GM12892 (cell line): ENCODE measurements around the gene SELENOT.

Source experiments
- POLR2A ChIP-seq: IDR thresholded peaks from 2 replicates; pipeline ENCODE4 v1.6.1; 2011; ENCODE audit warnings: low read depth, low read length, control low read depth
- POLR2AphosphoS5 ChIP-seq: IDR thresholded peaks from 2 replicates; pipeline ENCODE4 v1.6.1; 2011; ENCODE audit warnings: low read depth, low read length, control low read depth

DNA sequence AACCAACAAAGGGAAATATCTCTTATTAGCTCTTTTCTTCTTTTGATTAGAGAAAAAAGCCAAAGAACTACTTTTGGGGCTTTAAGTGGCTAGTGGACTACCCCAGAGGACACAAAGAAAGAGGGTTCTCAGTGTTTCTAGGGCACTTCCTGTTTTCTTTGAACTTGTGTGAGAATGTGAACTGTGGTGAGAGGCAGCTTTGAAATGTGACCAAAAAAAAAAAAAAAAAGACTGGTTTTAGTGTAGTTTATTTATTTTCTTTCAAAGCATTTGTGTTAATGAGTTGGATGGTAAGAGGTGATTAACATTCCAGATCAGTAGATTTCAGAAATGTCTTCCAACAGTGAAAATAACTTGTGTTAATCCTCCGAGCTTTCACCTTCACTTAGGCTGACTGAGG lies 32.4 kb downstream of the SELENOT start:
- TF ChIP-seq POLR2AphosphoS5 (no peak), POLR2A (no peak)
